SK-N-DZ (cell line): ENCODE data around the gene OTOG.

Experiments used
- DNase-seq: peaks from one replicate; pipeline ENCODE4 v3.0.0-alpha.2; 2015; ENCODE audit warnings: low spot score

OTOG gene

GRCh38 chr11:17538054-17538453 is 9.0 kb upstream of the OTOG start:
- DNase-seq: no peak

- no peak for DNase-seq
Observed at GRCh38 chr11:17538731-17539130, 8.3 kb upstream of the OTOG start.

GRCh38 chr11:17540807-17541206 is 6.3 kb upstream of the OTOG start:
- DNase-seq: no peak

- no peak for DNase-seq
Observed at GRCh38 chr11:17541330-17541885, 5.7 kb upstream of the OTOG start.

GRCh38 chr11:17542249-17542648 is 4.8 kb upstream of the OTOG start:
- DNase-seq: no peak

GRCh38 chr11:17543041-17543440 is 4.0 kb upstream of the OTOG start:
- no peak for DNase-seq

- DNase-seq: no peak
Observed at GRCh38 chr11:17543574-17544180, 3.4 kb upstream of the OTOG start.

- DNase-seq: no peak
Observed at GRCh38 chr11:17544181-17544622, 2.9 kb upstream of the OTOG start, which contains the start of gene USH1C. TSS of gene USH1C (minus strand) at chr11:17544416. CDS start at chr11:17544307, 109 bp downstream.

GRCh38 chr11:17546240-17546639 is 819 bp upstream of the OTOG start:
- DNase-seq: no peak

- no peak for DNase-seq
Observed at GRCh38 chr11:17547932-17548331, 873 bp downstream of the OTOG start.

- peak; percentile 40 for DNase-seq
Observed at GRCh38 chr11:17548444-17548843, 1.4 kb downstream of the OTOG start.

GRCh38 chr11:17550450-17551346 is 3.6 kb downstream of the OTOG start:
- DNase-seq: no peak

GRCh38 chr11:17551347-17552040 is 4.4 kb downstream of the OTOG start:
- no peak for DNase-seq

GRCh38 chr11:17552041-17552355 is 4.9 kb downstream of the OTOG start:
- DNase-seq: no peak

- no peak for DNase-seq
Observed at GRCh38 chr11:17552392-17553248, 5.6 kb downstream of the OTOG start.

GRCh38 chr11:17553249-17553546 is 6.1 kb downstream of the OTOG start:
- DNase-seq: no peak

- no peak for DNase-seq
Observed at GRCh38 chr11:17554487-17554886, 7.4 kb downstream of the OTOG start.

GRCh38 chr11:17556999-17557398 is 9.9 kb downstream of the OTOG start:
- DNase-seq: no peak

GRCh38 chr11:17558025-17558780 is 11.1 kb downstream of the OTOG start:
- no peak for DNase-seq

- no peak for DNase-seq
Observed at GRCh38 chr11:17558916-17559315, 11.9 kb downstream of the OTOG start.
